Right lobe of liver (tissue), 6 donors: ENCODE results near the gene PIAS1. TPM values are rescaled to one million over a fixed set of nuclear protein-coding genes. Genes with fewer than 3 reads are reported as not detected.

ENCODE experiments used
- ATAC-seq, 4 donors: fragments of 200-7000 bp; cut with Tn5 transposase; one replicate each; pipeline ENCODE4 v1.9.1; 2020; ENCODE audit warnings: mild to moderate bottlenecking in 4 of 4, moderate library complexity in 4 of 4
- DNase-seq, 3 donors: peaks; one replicate each; pipeline ENCODE4 v3.0.0-alpha.2; 2020
- H3K27ac ChIP-seq, 3 donors: fragments of 200-600 bp; one replicate each; pipeline ENCODE4 v1.8.0; 2022
- H3K27me3 ChIP-seq, 2 donors: fragments of 200-600 bp; one replicate each; pipeline ENCODE4 v1.8.0; 2022
- H3K36me3 ChIP-seq, 4 donors: fragments of 200-600 bp; sonication (generic) in 1 of 4; one replicate each; pipeline versions ENCODE4 v1.5.1 to v1.8.0; 2017 to 2022; ENCODE audit warnings: control low read depth in 1 of 4
- H3K4me1 ChIP-seq, 4 donors: fragments of 200-600 bp; sonication (generic) in 1 of 4; one replicate each; pipeline versions ENCODE4 v1.5.1 to v1.8.0; 2017 to 2022; ENCODE audit warnings: control low read depth in 1 of 4
- H3K4me3 ChIP-seq, 3 donors: fragments of 200-600 bp; one replicate each; pipeline ENCODE4 v1.8.0; 2022
- H3K9me3 ChIP-seq, 4 donors: fragments of 200-600 bp; sonication (generic) in 1 of 4; one replicate each; pipeline versions ENCODE4 v1.5.1 to v1.8.0; 2017 to 2022; ENCODE audit warnings: control low read depth in 1 of 4
- CTCF ChIP-seq, 4 donors: fragments of 200-600 bp in 3 of 4; fragments of 450-650 bp in 1 of 4; IDR thresholded peaks; one replicate each; pipeline versions ENCODE4 v1.5.1 to v1.8.0; 2016 to 2022; ENCODE audit warnings: antibody characterized with exemption in 4 of 4, mild to moderate bottlenecking in 2 of 4
- POLR2A ChIP-seq: fragments of 450-650 bp; IDR thresholded peaks from one replicate; pipeline ENCODE4 v1.6.1; 2017; ENCODE audit warnings: antibody characterized with exemption, mild to moderate bottlenecking
- WGBS: methylation state at CpG from one replicate; pipeline ENCODE4 v1.1.6; 2018; ENCODE audit warnings: low coverage, low lambda C conversion rate; ENCODE audit not compliant: insufficient coverage; ENCODE audit errors: missing lambda C conversion rate; 5-methylcytosine and 5-hydroxymethylcytosine counted together
- intact Hi-C, 2 donors: fragments of 100-400 bp; cut with DNase I; formaldehyde crosslinking; loops; one replicate each; pipeline versions ENCODE4 v1.11.2 to v1.14.1; 2022
- total RNA-seq, 6 experiments: library from RNA; depleted of rRNA in 2 of 6; stranded (reverse); fragments of >200 nt in 2 of 6; fragmentation: NEBNext Ultra II Directional in 3 of 6; extraction: Animal tissue kit (Norgen Biotek cat#: 25700) in 3 of 6; gene quantifications; one replicate each; pipeline versions ENCODE4 v1.1.0 to v1.2.4, GENCODE V29; 2016 to 2023
- donor health status: DM: no; HTN: yes; CAD: no.
- donor health status: DM: no; HTN: no; CAD: no.
- donor health status: DM: no; HTN: no; CAD: no.
- donor health status: DM: no; HTN: yes; CAD: no.
- donor health status: DM: no; HTN: yes; CAD: no.

The PIAS1 gene
- total RNA-seq, 6 experiments from 2014 or later, result 8.1 to 17.3 (median 13.1) TPM

GRCh38 chr15:68177742-68178141, 123.6 kb downstream of the PIAS1 start:
- no peak overlapping the region for H3K27ac ChIP-seq
- no peak overlapping the region for H3K4me3 ChIP-seq
- peaks cover 0 to 48% (median 6%) of the 10 kb centered on the region in 4 donors for H3K36me3 ChIP-seq
- H3K27me3 ChIP-seq, result no peaks in the 10 kb centered on the region
- TF ChIP-seq CTCF (IDR thresholded peaks at IDR 0.05), result no peak
- no peak for DNase-seq
- H3K4me1 ChIP-seq, result no peaks in the 10 kb centered on the region
- intact Hi-C loops, result no loop called here
- no peaks in the 10 kb centered on the region for H3K9me3 ChIP-seq
- ATAC-seq, result no peak

- TF ChIP-seq CTCF (IDR thresholded peaks at IDR 0.05) (no peak), POLR2A (no peak)
- WGBS, result 91% methylated on average over 5 of the region's 5 CpGs
- H3K4me3 ChIP-seq, result no peak overlapping the region
- no peaks in the 10 kb centered on the region for H3K27me3 ChIP-seq
- ATAC-seq (no peak), DNase-seq (no peak)
- no peaks in the 10 kb centered on the region for H3K9me3 ChIP-seq
- peaks cover 0 to 24% (median 4%) of the 10 kb centered on the region in 4 donors for H3K36me3 ChIP-seq
- no peak overlapping the region for H3K27ac ChIP-seq
- peaks cover 0 to 22% (median 9%) of the 10 kb centered on the region in 4 donors for H3K4me1 ChIP-seq
- intact Hi-C loops, result no loop called here
Observed at GRCh38 chr15:68183616-68184315, 129.7 kb downstream of the PIAS1 start.

GRCh38 chr15:68184616-68185480, 130.7 kb downstream of the PIAS1 start:
- ATAC-seq (no peak), DNase-seq (no peak)
- H3K9me3 ChIP-seq, result no peaks in the 10 kb centered on the region
- 75% methylated on average over 4 of the region's 5 CpGs for WGBS
- intact Hi-C loops, result no loop called here
- no peaks in the 10 kb centered on the region for H3K27me3 ChIP-seq
- H3K4me1 ChIP-seq, result peaks cover 0 to 23% (median 10%) of the 10 kb centered on the region in 4 donors
- TF ChIP-seq CTCF (IDR thresholded peaks at IDR 0.05), result no peak
- no peak for TF ChIP-seq POLR2A
- no peak overlapping the region for H3K4me3 ChIP-seq
- peaks cover 0 to 24% (median 6%) of the 10 kb centered on the region in 4 donors for H3K36me3 ChIP-seq
- no peak overlapping the region for H3K27ac ChIP-seq

GRCh38 chr15:68186671-68187397, 132.7 kb downstream of the PIAS1 start:
- no peak for TF ChIP-seq POLR2A
- TF ChIP-seq CTCF (IDR thresholded peaks at IDR 0.05), result no peak
- H3K4me1 ChIP-seq, result peaks cover 0 to 23% (median 10%) of the 10 kb centered on the region in 4 donors
- peak overlapping the region; percentile 12 to 57 (median 38) for H3K27ac ChIP-seq
- no peaks in the 10 kb centered on the region for H3K27me3 ChIP-seq
- DNase-seq, result no peak
- no peak overlapping the region for H3K4me3 ChIP-seq
- H3K36me3 ChIP-seq, result peaks cover 0 to 13% (median 5%) of the 10 kb centered on the region in 4 donors
- peak; percentile 40 to 53 (median 48) for ATAC-seq
- 31% methylated on average over 5 of the region's 5 CpGs for WGBS
- intact Hi-C loops, result no loop called here
- no peaks in the 10 kb centered on the region for H3K9me3 ChIP-seq
